Measurements from ENCODE around the gene SCN4B.

Gene SCN4B

GRCh38 chr11:118135796-118136165 is 16.8 kb downstream of the SCN4B start:
- DNase-seq (ENCODE audit: insufficient read length, low spot score) (no peak), FAIRE-seq (no peak)

GRCh38 chr11:118135051-118135795 is 17.4 kb downstream of the SCN4B start:
- DNase-seq (ENCODE audit: insufficient read length, low spot score) (no peak), FAIRE-seq (no peak)

DNA sequence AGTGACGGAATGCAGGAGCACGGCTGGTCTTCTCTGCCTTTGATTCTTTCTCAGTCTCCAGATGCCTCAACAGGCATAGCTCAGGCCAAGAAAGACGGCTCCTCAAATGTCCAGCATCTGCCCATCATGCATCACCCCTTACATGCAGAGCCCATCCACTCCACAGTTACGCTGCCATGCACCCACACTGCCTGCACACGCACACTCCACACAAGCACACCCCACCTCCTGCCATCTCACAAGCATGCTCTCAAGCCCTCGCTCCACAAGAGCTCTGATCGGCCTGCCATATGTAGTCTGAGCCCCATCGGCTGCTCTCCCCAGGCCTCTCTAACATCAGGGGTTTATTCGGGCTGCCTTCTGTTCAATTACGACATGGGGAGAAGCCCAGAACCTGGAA is 18.8 kb downstream of the SCN4B start:
- FAIRE-seq (no peak), DNase-seq (ENCODE audit: insufficient read length, low spot score) (no peak)

GRCh38 chr11:118132385-118133151 is 20.1 kb downstream of the SCN4B start:
- DNase-seq (ENCODE audit: insufficient read length, low spot score) (no peak), FAIRE-seq (no peak)

DNA sequence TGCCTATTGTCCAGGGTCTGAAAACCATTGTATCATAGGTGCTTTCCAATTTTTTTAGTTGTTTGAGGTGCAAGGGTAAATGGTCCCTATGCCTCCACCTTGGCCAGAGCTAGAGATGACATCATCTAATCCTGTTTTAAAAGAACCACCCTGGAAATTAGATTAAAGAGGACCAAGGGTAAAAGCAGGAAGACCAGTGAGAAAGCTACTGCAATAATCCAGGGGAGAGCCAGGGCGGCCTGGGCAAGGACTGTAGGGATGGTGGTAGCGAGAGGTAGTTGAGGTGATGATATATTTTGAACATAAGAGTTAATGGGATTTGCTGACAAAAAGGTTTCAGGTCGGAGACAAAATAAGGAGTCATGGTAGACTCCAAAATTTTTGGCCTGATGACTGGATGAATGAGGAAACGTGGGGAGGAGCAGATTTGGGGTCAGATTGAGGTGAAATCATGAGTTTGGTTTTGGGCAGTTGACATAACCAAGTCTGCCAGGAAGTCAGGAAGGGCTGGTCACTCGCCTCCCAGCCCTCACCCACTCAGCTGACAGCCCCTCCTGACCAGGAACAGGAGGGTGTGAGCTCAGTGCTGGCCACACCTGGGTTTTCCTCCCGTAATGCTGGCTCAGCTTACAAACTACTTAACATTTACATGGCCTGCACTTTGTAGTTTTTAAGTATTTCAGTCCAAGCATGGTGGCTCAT is 23.0 kb downstream of the SCN4B start:
- FAIRE-seq, result no peak
- no peak for DNase-seq (ENCODE audit: insufficient read length, low spot score)

GRCh38 chr11:118128721-118129470 is 23.7 kb downstream of the SCN4B start:
- FAIRE-seq (no peak), DNase-seq (ENCODE audit: insufficient read length, low spot score) (no peak)

DNA sequence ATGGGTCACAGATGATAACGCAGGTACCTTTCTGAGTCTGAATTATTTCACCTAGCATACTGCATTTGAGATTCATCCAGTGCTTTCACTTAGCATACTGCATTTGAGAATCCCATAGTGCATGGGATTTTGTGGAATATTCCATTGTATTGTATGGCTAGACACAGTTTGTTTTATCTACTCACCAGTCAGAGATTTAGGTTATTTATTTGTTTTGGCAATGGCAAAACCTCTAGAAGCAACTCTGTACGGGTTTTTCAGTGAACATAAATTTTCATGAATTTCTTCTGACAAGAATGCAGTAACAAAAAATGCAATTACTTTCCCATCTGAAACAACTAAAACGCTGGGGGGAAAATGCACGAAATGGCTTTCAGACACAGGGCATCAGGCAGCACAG is 24.3 kb downstream of the SCN4B start:
- FAIRE-seq, result no peak

GRCh38 chr11:118126082-118126838 is 26.4 kb downstream of the SCN4B start:
- DNase-seq (ENCODE audit: insufficient read length, low spot score) (no peak), FAIRE-seq (no peak)

More for the DNA sequence above, 24.3 kb downstream of the SCN4B start:
- DNase-seq (ENCODE audit: insufficient read length, low spot score), result no peak

GRCh38 chr11:118124929-118125535 is 27.6 kb downstream of the SCN4B start:
- no peak for DNase-seq (ENCODE audit: insufficient read length, low spot score)
- FAIRE-seq, result no peak

DNA sequence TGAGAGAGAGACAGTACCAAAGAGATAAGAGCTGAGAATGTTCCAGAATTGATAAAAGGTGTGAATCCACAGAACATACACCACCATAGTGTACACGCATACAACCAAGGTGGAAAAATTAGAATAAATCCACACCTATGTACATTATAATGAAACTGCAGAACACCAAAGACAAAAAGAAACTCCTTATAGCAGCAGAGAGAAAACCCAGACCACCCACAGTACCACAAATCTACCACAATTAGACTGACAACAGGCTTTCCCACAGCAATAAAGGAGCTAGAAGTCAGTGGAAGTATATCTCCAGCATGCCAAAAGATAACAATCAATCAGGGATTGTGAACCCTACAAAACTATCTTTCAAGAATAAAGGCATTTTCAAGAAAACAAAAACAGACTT is 31.8 kb downstream of the SCN4B start:
- FAIRE-seq (no peak), DNase-seq (ENCODE audit: insufficient read length, low spot score) (no peak)

DNA sequence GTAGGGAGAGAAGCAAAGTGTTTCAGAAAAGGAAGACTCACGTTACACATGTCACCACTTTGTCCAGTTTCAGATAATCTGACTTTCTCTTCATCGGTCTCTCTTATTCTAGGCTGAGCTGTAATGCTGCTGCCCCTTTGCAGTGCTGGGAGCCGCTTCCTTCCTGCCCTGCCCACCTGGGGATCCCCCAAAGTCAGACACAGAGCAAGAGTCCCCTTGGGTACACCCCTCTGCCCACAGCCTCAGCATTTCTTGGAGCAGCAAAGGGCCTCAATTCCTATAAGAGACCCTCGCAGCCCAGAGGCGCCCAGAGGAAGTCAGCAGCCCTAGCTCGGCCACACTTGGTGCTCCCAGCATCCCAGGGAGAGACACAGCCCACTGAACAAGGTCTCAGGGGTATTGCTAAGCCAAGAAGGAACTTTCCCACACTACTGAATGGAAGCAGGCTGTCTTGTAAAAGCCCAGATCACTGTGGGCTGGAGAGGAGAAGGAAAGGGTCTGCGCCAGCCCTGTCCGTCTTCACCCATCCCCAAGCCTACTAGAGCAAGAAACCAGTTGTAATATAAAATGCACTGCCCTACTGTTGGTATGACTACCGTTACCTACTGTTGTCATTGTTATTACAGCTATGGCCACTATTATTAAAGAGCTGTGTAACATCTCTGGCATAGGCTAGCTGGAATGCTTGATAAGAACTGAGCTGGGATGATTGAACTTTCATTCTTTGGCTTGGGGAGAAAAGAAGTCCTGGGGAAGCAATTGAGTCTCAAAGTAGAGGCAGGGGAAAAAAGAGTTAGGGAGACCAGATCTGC is 34.6 kb downstream of the SCN4B start:
- no peak for DNase-seq (ENCODE audit: insufficient read length, low spot score)
- FAIRE-seq, result no peak

DNA sequence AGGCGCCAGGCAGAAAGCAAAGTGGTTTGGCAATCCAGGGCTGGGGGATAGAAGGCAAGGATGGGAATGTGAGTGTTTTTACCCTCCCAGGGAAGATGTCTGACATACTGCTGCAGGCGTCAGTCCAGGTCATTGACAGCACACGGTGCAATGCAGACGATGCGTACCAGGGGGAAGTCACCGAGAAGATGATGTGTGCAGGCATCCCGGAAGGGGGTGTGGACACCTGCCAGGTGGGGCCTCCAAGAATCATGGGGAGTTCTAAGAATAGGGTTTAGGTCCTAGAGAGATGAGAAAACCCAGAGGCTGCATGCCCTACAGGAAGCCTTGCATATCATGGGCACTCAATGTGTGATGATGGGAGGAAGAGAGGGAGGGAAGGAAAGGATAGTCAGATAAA is 37.6 kb downstream of the SCN4B start:
- FAIRE-seq, result no peak
- no peak for DNase-seq (ENCODE audit: insufficient read length, low spot score)

- no peak for FAIRE-seq
Observed at GRCh38 chr11:118114266-118114665, 38.4 kb downstream of the SCN4B start.

GRCh38 chr11:118112711-118113430 is 39.8 kb downstream of the SCN4B start:
- DNase-seq (ENCODE audit: insufficient read length, low spot score), result no peak
- FAIRE-seq, result no peak

More at GRCh38 chr11:118114266-118114665, 38.4 kb downstream of the SCN4B start:
- DNase-seq (ENCODE audit: insufficient read length, low spot score), result no peak

DNA sequence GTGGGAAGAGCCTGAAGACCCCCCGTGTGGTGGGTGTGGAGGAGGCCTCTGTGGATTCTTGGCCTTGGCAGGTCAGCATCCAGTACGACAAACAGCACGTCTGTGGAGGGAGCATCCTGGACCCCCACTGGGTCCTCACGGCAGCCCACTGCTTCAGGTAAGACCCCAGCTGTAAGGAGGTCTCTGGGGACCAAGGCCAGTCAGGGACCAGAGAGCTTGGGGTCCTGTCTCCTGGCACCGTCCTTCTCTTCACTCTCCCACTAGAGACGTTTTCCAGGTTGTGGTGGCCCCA is 40.9 kb downstream of the SCN4B start:
- no peak for FAIRE-seq

DNA sequence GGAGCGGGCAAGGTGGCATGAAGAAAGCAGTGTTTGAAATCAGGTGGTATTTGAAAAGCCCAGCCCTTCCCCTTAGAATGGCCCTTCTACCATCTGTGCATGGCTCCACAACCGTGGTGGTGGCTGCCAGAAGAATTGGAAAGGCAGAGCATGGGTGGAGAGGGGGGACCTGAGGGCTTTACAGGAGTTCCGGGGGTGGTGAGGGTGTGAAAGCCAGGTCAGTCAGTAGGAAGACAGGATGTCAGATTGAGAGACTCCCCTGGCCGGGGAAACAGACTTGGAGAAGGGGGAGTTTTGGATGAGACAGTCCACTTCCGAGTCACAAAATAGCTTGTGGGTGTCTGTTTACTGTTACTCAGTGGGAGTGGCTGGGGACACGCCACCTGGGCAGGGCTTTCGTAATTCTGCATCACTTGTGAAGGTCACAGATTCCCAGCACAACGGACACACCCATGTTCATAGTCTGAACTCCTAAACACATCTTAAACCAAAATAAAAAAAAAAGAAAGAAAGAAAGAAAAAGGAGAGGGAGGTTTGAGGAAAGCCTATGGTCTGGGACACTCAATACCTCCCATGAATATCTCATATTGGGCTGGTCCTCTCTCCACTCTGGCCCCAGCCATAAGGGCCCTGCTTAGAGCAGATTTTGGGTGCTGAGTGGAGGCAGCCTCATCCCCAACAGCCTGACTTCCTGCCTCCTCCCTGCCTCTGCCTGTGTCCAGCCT is 41.4 kb downstream of the SCN4B start:
- no peak for FAIRE-seq

More for the DNA sequence above, 40.9 kb downstream of the SCN4B start:
- DNase-seq (ENCODE audit: insufficient read length, low spot score), result no peak

DNA sequence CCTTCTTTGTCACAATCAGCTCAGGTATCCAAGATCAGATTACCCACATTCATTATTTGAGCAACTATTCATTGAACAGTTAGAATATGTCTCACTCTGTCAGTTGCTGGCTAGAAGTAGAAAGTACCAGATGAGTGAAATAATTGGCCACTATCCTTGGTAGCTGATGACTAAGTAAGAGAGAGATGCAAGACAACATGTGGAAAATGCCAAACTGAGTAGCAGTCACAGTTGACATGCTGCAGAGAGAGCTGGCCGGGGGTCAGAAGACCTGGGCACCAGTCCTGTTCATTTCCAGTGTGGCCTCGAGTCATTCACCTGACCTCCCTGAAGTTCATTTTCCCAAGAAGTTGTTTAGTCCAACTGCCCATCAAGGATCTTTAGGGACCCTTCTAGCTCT is 43.4 kb downstream of the SCN4B start:
- no peak for DNase-seq (ENCODE audit: insufficient read length, low spot score)
- no peak for FAIRE-seq

More for the DNA sequence above, 41.4 kb downstream of the SCN4B start:
- no peak for DNase-seq (ENCODE audit: insufficient read length, low spot score)

- FAIRE-seq (no peak), DNase-seq (ENCODE audit: insufficient read length, low spot score) (no peak)
Observed at GRCh38 chr11:118108513-118108912, 44.1 kb downstream of the SCN4B start.
